HEK293 (cell line): ENCODE results near the gene SFXN1.

Experiments used
- CTCF ChIP-seq: fragments of 450-650 bp; formaldehyde crosslinking; IDR thresholded peaks from 2 replicates; pipeline ENCODE4 v1.5.1; 2016; ENCODE audit warnings: missing biosample characterization, missing genetic modification characterization
- KLF8 ChIP-seq: fragments of 450-650 bp; formaldehyde crosslinking; IDR thresholded peaks from 2 replicates; pipeline ENCODE4 v1.5.1; 2016; ENCODE audit warnings: missing biosample characterization, missing genetic modification characterization
- TCF7L2 ChIP-seq: IDR thresholded peaks from 2 replicates; pipeline ENCODE4 v1.6.1; 2011; ENCODE audit warnings: low read depth, mild to moderate bottlenecking, inconsistent platforms, low read length, moderate library complexity, borderline replicate concordance
- ZBTB1 ChIP-seq: fragments of 450-650 bp; formaldehyde crosslinking; IDR thresholded peaks from 2 replicates; pipeline ENCODE4 v1.5.1; 2016; ENCODE audit warnings: missing biosample characterization, missing genetic modification characterization
- ZBTB7A ChIP-seq: fragments of 450-650 bp; formaldehyde crosslinking; IDR thresholded peaks from 2 replicates; pipeline ENCODE4 v1.5.1; 2016; ENCODE audit warnings: low read depth, missing biosample characterization, missing genetic modification characterization
- ZNF362 ChIP-seq: fragments of 450-650 bp; formaldehyde crosslinking; IDR thresholded peaks from 2 replicates; pipeline ENCODE4 v1.5.1; 2016; ENCODE audit warnings: missing biosample characterization, missing genetic modification characterization
- ZNF37A ChIP-seq: fragments of 450-650 bp; IDR thresholded peaks from 2 replicates; pipeline ENCODE4 v1.5.1; 2018; ENCODE audit warnings: missing biosample characterization, missing genetic modification characterization
- ZNF76 ChIP-seq: fragments of 450-650 bp; formaldehyde crosslinking; IDR thresholded peaks from 2 replicates; pipeline ENCODE4; 2016; ENCODE audit warnings: low read depth, missing biosample characterization, missing genetic modification characterization, borderline replicate concordance
- TF ChIP-seq, protein P1 (sequence below): fragments of 450-650 bp; formaldehyde crosslinking; IDR thresholded peaks from 2 replicates; pipeline ENCODE4 v1.5.1; 2016; ENCODE audit warnings: missing biosample characterization, missing genetic modification characterization

GRCh38 chr5:175572886-175573285 is 94.5 kb downstream of the SFXN1 start:
- TF ChIP-seq TCF7L2 = no peak
- no peak for TF ChIP-seq KLF8
- no peak for TF ChIP-seq CTCF (tag by site-specific recombination)
- no peak for TF ChIP-seq ZBTB1 (tag by site-specific recombination)
- no peak for TF ChIP-seq ZBTB7A (tag by site-specific recombination)
- TF ChIP-seq, protein P1, sequence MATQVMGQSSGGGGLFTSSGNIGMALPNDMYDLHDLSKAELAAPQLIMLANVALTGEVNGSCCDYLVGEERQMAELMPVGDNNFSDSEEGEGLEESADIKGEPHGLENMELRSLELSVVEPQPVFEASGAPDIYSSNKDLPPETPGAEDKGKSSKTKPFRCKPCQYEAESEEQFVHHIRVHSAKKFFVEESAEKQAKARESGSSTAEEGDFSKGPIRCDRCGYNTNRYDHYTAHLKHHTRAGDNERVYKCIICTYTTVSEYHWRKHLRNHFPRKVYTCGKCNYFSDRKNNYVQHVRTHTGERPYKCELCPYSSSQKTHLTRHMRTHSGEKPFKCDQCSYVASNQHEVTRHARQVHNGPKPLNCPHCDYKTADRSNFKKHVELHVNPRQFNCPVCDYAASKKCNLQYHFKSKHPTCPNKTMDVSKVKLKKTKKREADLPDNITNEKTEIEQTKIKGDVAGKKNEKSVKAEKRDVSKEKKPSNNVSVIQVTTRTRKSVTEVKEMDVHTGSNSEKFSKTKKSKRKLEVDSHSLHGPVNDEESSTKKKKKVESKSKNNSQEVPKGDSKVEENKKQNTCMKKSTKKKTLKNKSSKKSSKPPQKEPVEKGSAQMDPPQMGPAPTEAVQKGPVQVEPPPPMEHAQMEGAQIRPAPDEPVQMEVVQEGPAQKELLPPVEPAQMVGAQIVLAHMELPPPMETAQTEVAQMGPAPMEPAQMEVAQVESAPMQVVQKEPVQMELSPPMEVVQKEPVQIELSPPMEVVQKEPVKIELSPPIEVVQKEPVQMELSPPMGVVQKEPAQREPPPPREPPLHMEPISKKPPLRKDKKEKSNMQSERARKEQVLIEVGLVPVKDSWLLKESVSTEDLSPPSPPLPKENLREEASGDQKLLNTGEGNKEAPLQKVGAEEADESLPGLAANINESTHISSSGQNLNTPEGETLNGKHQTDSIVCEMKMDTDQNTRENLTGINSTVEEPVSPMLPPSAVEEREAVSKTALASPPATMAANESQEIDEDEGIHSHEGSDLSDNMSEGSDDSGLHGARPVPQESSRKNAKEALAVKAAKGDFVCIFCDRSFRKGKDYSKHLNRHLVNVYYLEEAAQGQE (tag by site-specific recombination) = no peak
- TF ChIP-seq ZNF37A (tag by site-specific recombination) = no peak
- TF ChIP-seq ZNF76 (tag by site-specific recombination) = no peak
- no peak for TF ChIP-seq ZNF362 (tag by site-specific recombination)
